Stimulated activated CD4-positive, alpha-beta T cell treated with anti-CD3 and anti-CD28 coated beads, TNF-alpha, amount 100 ng/mL, for 4 hours (primary cell): ENCODE results near the gene TOLLIP.
"Not testable (repeated sequence)": the region's sequence is repeated elsewhere in the genome, so short reads cannot be mapped to it uniquely, and the experiment has no call there.

ENCODE experiments used
- DNase-seq, 3 experiments: peaks; one replicate each; pipeline ENCODE4 v3.0.0-alpha.2; 2020; ENCODE audit warnings: low read depth in 3 of 3

The TOLLIP gene

DNA sequence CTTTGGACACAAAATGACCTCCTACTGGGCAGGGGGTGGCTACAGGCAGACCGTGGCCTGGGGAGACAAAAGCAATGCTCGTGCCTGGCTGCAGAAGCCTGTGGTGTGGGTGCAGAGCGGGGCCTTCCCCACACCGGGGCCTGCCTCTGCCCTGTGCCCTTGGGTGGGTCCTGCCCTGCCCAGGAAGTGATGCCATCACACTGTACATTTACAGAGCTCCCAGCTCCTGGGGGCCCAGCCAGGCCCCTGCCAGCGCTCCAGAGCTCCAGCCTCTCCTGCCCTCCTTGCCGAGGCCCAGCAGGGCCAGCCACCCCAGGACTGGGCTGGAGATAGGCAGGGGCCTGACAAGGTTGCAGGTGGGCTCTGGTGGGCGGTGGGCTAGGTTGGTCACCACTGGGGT is 46.4 kb downstream of the TOLLIP start:
- no peak for DNase-seq

GRCh38 chr11:1262172-1263006 is 47.0 kb downstream of the TOLLIP start:
- peak; percentile 76 to 78 (median 77) for DNase-seq

- no peak for DNase-seq
These were observed 48.0 kb downstream of the TOLLIP start for GRCh38 chr11:1261241-1262071.

GRCh38 chr11:1260620-1261019 is 48.8 kb downstream of the TOLLIP start:
- no peak for DNase-seq

DNA sequence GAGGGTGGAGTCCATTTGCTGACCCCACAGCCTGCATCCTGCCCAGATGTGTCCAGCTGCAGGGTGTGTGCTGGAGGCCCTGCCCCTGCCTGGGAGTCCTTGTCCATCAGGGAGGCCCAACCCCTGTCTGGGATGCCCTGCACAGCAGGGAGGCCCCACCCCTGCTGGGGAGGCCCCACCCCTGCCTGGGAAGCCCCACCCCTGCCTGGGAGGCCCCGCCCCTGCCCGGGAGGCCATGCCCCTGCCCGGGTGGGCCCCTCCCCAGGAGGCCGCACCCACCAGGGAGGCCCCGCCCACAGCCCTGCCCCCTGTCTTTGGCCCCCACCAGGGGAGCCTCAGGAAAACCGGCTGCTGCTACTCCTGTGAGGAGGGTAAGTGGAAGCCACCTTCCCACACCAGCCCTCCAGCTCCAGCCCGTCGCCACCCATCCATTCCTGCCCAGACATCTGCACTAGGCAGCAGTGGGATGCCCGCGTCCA is 49.4 kb downstream of the TOLLIP start:
- DNase-seq, result peak in 1 of 3 experiments; percentile 10

DNA sequence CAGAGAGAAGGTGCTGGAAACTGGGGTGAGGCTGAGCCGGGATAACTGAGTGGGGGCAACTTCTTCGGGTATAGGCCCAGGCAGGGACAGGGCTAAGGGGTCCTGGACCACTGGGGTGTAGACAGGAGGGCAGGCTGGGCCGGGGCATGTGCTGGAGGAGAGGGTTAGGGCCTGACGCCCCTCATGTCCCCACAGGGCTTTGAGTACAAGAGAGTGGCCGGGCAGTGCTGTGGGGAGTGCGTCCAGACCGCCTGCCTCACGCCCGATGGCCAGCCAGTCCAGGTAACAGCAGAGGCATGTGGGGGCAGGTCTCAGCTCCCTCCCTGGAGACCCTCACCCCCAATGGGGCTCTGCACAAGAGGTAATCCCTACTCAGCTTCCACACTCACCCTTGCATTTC is 49.9 kb downstream of the TOLLIP start:
- no peak for DNase-seq

DNA sequence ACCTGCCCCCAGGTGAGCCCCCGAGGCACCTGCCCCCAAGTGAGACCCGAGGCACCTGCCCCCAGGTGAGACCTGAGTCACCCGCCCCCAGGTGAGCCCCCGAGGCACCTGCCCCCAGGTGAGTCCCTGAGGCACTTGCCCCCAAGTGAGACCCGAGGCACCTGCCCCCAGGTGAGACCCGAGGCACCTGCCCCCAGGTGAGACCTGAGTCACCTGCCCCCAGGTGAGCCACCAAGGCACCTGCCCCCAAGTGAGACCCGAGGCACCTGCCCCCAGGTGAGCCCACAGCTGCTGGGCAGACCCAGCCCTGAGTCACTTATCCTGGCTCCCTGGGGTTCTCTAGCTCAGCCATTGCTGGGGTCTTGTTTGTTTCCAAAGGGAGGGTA is 50.4 kb downstream of the TOLLIP start:
- no peak for DNase-seq

DNA sequence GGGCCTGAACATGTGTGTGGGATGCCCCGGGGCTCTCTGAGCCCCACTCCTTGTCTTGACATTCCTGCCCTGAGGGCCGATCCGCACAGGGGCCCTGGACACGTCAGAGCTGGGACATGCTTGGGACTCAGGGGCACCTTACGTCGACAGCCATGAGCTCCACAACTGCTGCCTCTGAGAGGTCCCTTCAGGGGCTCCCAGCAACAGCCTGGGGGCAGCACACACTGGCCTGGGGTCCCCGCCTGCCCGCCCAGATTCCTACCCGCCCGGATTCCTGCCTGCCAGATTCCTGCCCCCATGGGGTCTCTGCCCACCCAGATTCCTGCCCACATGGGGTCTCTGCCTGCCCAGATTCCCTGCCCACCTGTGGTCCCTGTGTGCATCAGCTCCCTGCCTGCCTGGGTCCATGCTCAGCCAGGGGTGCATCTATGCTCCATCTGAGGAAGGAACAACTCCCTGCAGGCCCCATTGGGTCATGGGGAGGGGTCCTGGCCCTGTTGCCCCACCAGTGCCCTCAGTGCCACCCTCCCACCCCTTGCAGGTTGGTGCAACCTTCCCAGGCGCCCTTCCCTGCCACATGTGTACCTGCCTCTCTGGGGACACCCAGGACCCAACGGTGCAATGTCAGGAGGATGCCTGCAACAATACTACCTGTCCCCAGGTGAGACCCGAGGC is 50.9 kb downstream of the TOLLIP start:
- DNase-seq, result no peak

GRCh38 chr11:1257916-1258315 is 51.5 kb downstream of the TOLLIP start:
- DNase-seq, result no peak

DNA sequence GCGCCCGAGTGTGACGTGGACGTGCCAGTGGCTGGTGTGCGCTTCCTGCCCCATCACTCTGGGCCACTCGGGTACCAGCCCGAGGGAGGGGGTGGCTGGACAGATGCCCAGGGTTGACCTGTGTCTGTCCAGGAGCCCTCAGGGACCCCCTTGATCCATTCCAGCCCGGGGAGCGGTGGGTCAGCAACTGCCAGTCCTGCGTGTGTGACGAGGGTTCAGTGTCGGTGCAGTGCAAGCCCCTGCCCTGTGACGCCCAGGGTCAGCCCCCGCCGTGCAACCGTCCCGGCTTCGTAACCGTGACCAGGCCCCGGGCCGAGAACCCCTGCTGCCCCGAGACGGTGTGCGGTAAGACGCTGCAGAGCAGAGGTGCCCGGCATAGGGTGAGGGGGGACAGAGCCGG is 52.1 kb downstream of the TOLLIP start:
- no peak for DNase-seq

GRCh38 chr11:1256257-1257045 is 53.0 kb downstream of the TOLLIP start:
- DNase-seq, result no peak

GRCh38 chr11:1255151-1255550 is 54.3 kb downstream of the TOLLIP start:
- no peak for DNase-seq

DNA sequence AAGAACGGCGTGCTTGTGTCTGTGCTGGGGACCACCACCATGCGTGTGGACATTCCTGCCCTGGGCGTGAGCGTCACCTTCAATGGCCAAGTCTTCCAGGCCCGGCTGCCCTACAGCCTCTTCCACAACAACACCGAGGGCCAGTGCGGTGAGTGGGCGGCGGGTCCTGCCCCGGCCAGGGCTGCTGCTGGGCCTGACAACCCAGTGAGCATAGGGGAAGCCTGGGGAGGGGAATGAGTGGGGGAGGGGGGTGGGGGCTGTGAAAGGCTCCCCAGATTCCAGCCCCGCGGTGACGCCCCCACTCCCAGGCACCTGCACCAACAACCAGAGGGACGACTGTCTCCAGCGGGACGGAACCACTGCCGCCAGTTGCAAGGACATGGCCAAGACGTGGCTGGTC is 54.7 kb downstream of the TOLLIP start:
- no peak for DNase-seq

DNA sequence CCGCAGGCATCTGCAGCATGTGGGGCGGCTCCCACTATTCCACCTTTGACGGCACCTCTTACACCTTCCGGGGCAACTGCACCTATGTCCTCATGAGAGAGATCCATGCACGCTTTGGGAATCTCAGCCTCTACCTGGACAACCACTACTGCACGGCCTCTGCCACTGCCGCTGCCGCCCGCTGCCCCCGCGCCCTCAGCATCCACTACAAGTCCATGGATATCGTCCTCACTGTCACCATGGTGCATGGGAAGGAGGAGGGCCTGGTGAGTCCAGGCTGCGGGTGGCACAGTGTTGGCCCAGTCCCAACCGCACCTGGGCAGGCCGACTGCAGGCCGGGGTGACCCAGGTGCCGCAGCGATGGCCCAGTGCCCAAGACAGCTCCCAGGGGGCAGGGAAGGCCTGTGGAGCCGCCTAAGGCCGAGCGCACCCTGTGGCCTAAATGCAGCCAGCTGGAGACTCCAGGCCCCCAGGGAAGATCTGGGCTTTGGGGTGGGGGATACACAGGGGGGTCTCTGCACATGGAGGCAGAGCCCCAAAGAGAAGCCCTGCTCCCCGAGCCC is 55.3 kb downstream of the TOLLIP start:
- DNase-seq, result no peak

DNA sequence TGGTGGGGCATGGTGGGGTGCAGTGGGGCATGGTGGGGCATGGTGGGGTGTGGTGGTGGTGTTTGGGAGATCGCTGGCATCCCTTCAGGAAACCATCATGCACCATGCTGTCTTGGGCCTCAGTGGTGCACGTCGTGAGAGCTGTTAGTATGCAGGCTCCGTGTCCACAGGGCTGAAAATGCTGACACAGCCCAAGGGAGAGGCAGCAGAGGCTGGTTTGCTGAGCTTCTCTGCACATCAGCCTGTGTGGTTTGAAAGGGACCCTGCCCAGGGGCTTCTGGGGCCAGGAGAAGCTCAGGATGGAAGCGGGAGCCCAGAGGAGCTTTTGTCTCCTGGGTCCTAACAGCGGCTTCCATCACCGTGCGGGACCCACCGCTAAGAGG is 56.3 kb downstream of the TOLLIP start:
- DNase-seq, result no peak

GRCh38 chr11:1252371-1253102 is 56.9 kb downstream of the TOLLIP start:
- DNase-seq, result no peak

GRCh38 chr11:1251236-1251770 is 58.1 kb downstream of the TOLLIP start:
- DNase-seq, result no peak

DNA sequence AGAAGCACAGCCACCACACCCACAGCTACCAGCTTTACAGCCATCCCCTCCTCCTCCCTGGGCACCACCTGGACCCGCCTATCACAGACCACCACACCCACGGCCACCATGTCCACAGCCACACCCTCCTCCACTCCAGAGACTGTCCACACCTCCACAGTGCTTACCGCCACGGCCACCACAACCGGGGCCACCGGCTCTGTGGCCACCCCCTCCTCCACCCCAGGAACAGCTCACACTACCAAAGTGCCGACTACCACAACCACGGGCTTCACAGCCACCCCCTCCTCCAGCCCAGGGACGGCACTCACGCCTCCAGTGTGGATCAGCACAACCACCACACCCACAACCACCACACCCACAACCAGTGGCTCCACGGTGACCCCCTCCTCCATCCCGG is 59.0 kb downstream of the TOLLIP start:
- DNase-seq, result not testable (repeated sequence)

GRCh38 chr11:1248951-1249350 is 60.5 kb downstream of the TOLLIP start:
- not testable (repeated sequence) for DNase-seq

DNA sequence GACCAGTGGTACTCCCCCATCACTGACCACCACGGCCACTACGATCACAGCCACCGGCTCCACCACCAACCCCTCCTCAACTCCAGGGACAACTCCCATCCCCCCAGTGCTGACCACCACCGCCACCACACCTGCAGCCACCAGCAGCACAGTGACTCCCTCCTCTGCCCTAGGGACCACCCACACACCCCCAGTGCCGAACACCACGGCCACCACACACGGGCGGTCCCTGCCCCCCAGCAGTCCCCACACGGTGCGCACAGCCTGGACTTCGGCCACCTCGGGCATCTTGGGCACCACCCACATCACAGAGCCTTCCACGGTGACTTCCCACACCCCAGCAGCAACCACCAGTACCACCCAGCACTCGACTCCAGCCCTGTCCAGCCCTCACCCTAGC is 62.4 kb downstream of the TOLLIP start:
- DNase-seq, result not testable (repeated sequence)
